ENCODE measurements around the gene CDK5RAP1.

The CDK5RAP1 gene

GRCh38 chr20:33328157-33329137 lies 72.9 kb downstream of the CDK5RAP1 start:
- no peak for DNase-seq

- no peak for DNase-seq
Measured at GRCh38 chr20:33325350-33325749, 76.0 kb downstream of the CDK5RAP1 start.

GRCh38 chr20:33323236-33323635 lies 78.1 kb downstream of the CDK5RAP1 start:
- no peak for DNase-seq

GRCh38 chr20:33322456-33322855 lies 78.9 kb downstream of the CDK5RAP1 start:
- DNase-seq, result no peak

- DNase-seq, result no peak
Measured at GRCh38 chr20:33320006-33320405, 81.3 kb downstream of the CDK5RAP1 start.

- no peak for DNase-seq
Measured at GRCh38 chr20:33318096-33318429, 83.3 kb downstream of the CDK5RAP1 start.

- DNase-seq, result no peak
Measured at GRCh38 chr20:33317424-33318095, 83.8 kb downstream of the CDK5RAP1 start.

- no peak for DNase-seq
Measured at GRCh38 chr20:33316958-33317357, 84.4 kb downstream of the CDK5RAP1 start.

GRCh38 chr20:33316343-33316742 lies 85.0 kb downstream of the CDK5RAP1 start:
- no peak for DNase-seq

- DNase-seq, result no peak
Measured at GRCh38 chr20:33313686-33314314, 87.5 kb downstream of the CDK5RAP1 start.

GRCh38 chr20:33312583-33312982 lies 88.7 kb downstream of the CDK5RAP1 start:
- DNase-seq, result no peak

GRCh38 chr20:33311996-33312395 lies 89.3 kb downstream of the CDK5RAP1 start:
- no peak for DNase-seq

GRCh38 chr20:33311011-33311410 lies 90.3 kb downstream of the CDK5RAP1 start:
- DNase-seq, result no peak

- no peak for DNase-seq
Measured at GRCh38 chr20:33310327-33310899, 90.9 kb downstream of the CDK5RAP1 start.

- no peak for DNase-seq
Measured at GRCh38 chr20:33309631-33310030, 91.7 kb downstream of the CDK5RAP1 start.
